ENCODE measurements around the gene ALDH1L1.

DNA sequence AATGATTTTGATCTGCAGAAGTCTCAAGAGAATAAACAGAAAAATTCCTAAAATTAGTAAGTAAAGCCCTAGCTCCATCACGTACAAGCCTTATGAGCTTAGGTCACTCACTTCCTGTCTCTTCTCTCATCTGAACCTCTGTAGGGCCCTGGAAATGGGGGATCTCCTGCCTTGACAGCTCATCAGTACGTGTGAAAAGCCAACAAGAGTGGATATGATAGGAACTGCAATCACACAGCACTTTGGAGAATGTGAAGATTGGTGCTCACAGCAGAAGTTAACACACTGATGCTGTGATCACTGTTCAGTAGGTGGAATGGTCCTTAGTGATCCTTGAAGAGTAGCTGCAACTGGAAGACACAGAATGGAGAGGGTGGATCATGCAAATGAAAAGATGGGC is 27.8 kb upstream of the ALDH1L1 start:
- TF ChIP-seq, protein P1, sequence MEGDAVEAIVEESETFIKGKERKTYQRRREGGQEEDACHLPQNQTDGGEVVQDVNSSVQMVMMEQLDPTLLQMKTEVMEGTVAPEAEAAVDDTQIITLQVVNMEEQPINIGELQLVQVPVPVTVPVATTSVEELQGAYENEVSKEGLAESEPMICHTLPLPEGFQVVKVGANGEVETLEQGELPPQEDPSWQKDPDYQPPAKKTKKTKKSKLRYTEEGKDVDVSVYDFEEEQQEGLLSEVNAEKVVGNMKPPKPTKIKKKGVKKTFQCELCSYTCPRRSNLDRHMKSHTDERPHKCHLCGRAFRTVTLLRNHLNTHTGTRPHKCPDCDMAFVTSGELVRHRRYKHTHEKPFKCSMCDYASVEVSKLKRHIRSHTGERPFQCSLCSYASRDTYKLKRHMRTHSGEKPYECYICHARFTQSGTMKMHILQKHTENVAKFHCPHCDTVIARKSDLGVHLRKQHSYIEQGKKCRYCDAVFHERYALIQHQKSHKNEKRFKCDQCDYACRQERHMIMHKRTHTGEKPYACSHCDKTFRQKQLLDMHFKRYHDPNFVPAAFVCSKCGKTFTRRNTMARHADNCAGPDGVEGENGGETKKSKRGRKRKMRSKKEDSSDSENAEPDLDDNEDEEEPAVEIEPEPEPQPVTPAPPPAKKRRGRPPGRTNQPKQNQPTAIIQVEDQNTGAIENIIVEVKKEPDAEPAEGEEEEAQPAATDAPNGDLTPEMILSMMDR (conservative IDR thresholded peaks at IDR 0.05 in 1 of 2, IDR thresholded peaks at IDR 0.05 in 1 of 2; ENCODE audit: extremely low read depth in 1 of 2, insufficient read depth in 1 of 2, low read depth in 1 of 2, low read length in 2 of 2), result no peak
- TF ChIP-seq EZH2 (IDR thresholded peaks at IDR 0.05; ENCODE audit: borderline replicate concordance, low read length), result no peak
